Measurements from ENCODE around the gene IQSEC3. TPM values are rescaled to one million over a fixed set of nuclear protein-coding genes. Genes with fewer than 3 reads are reported as not detected.

The IQSEC3 gene
- total RNA-seq, 2 donors from 2014 or later, result 0.16 TPM; not detected in 1

- TF ChIP-seq CTCF (IDR thresholded peaks at IDR 0.05), result no peak
- H3K4me1 ChIP-seq, result peaks cover 3% of the 10 kb centered on the region
- peak overlapping the region; percentile 69 for H3K27ac ChIP-seq
- peak overlapping the region in 1 of 2 donors; percentile 21 for H3K9ac ChIP-seq (ENCODE audit: low read depth in 2 of 2, low read length in 2 of 2)
- intact Hi-C loops (cut with DNase I), result no loop called here
- H3K27me3 ChIP-seq, result no peaks in the 10 kb centered on the region
- no peaks in the 10 kb centered on the region for H3K9me3 ChIP-seq
- H3K4me3 ChIP-seq, result no peak overlapping the region
- H3K36me3 ChIP-seq, result no peaks in the 10 kb centered on the region
- peak; percentile 45 for DNase-seq
Observed at GRCh38 chr12:144650-145284, 78.2 kb downstream of the IQSEC3 start.

- no peaks in the 10 kb centered on the region for H3K36me3 ChIP-seq
- intact Hi-C loops (cut with DNase I), result no loop called here
- no peak overlapping the region for H3K4me3 ChIP-seq
- no peak overlapping the region for H3K27ac ChIP-seq
- no peak for DNase-seq
- no peak overlapping the region for H3K9ac ChIP-seq (ENCODE audit: low read depth in 2 of 2, low read length in 2 of 2)
- no peaks in the 10 kb centered on the region for H3K27me3 ChIP-seq
- no peak for TF ChIP-seq CTCF (IDR thresholded peaks at IDR 0.05)
- peaks cover 3% of the 10 kb centered on the region for H3K4me1 ChIP-seq
- H3K9me3 ChIP-seq, result no peaks in the 10 kb centered on the region
Observed at GRCh38 chr12:145369-145960, 78.9 kb downstream of the IQSEC3 start.

GRCh38 chr12:147242-147641 lies 80.7 kb downstream of the IQSEC3 start:
- no peak for TF ChIP-seq CTCF (IDR thresholded peaks at IDR 0.05)
- DNase-seq, result no peak
- intact Hi-C loops (cut with DNase I), result no loop called here
- Histone ChIP-seq H3K36me3 (no peaks in the 10 kb centered on the region), H3K4me1 (peaks cover 3% of the 10 kb centered on the region), H3K27me3 (no peaks in the 10 kb centered on the region), H3K9me3 (no peaks in the 10 kb centered on the region), H3K27ac (no peak overlapping the region), H3K4me3 (no peak overlapping the region), H3K9ac (ENCODE audit: low read depth in 2 of 2, low read length in 2 of 2) (no peak overlapping the region)

GRCh38 chr12:148676-149416 lies 82.3 kb downstream of the IQSEC3 start:
- H3K36me3 ChIP-seq, result no peaks in the 10 kb centered on the region
- no peaks in the 10 kb centered on the region for H3K27me3 ChIP-seq
- no peaks in the 10 kb centered on the region for H3K9me3 ChIP-seq
- no peak for TF ChIP-seq CTCF (IDR thresholded peaks at IDR 0.05)
- H3K9ac ChIP-seq (ENCODE audit: low read depth in 2 of 2, low read length in 2 of 2), result no peak overlapping the region
- H3K4me1 ChIP-seq, result peaks cover 3% of the 10 kb centered on the region
- no peak overlapping the region for H3K27ac ChIP-seq
- intact Hi-C loops (cut with DNase I), result no loop called here
- no peak overlapping the region for H3K4me3 ChIP-seq
- no peak for DNase-seq

GRCh38 chr12:151579-151978 lies 85.0 kb downstream of the IQSEC3 start:
- DNase-seq, result no peak
- intact Hi-C loops (cut with DNase I), result no loop called here
- no peaks in the 10 kb centered on the region for H3K9me3 ChIP-seq

More at GRCh38 chr12:151579-151978, 85.0 kb downstream of the IQSEC3 start:
- no peaks in the 10 kb centered on the region for H3K27me3 ChIP-seq
- H3K36me3 ChIP-seq, result no peaks in the 10 kb centered on the region
- H3K9ac ChIP-seq (ENCODE audit: low read depth in 2 of 2, low read length in 2 of 2), result no peak overlapping the region
- H3K4me1 ChIP-seq, result no peaks in the 10 kb centered on the region
- H3K4me3 ChIP-seq, result no peak overlapping the region
- H3K27ac ChIP-seq, result no peak overlapping the region
- no peak for TF ChIP-seq CTCF (IDR thresholded peaks at IDR 0.05)

All from colonic mucosa (tissue), 4 donors.